Measurements from ENCODE around the gene THSD4.

THSD4 gene

DNA sequence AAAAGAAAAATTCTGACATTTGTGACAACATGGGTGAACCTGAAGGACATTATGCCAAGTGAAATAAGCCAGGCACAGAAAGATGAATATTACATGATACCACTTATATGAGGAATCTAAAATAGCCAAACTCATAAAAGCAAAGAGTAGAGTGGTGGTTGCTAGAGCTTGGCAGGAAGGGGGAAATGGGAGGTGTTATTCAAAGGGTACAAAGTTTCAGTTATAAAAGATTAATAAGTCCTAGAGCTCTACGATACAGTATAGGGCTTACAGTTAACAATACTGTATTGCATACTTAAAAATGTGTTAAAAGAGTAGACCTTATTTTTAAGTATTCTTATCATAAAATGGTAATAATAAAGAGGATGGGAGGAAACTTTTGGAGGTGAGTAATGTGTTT lies 583.5 kb downstream of the THSD4 start:
- no peak for TF ChIP-seq CTCF (IDR thresholded peaks at IDR 0.05; ENCODE audit: low read depth, low read length, missing control alignments)
- DNase-seq (ENCODE audit: extremely low read depth, low read depth) = no peak
- H3K4me3 ChIP-seq (replicated peaks; ENCODE audit: low read depth, low read length) = no peak overlapping the region

DNA sequence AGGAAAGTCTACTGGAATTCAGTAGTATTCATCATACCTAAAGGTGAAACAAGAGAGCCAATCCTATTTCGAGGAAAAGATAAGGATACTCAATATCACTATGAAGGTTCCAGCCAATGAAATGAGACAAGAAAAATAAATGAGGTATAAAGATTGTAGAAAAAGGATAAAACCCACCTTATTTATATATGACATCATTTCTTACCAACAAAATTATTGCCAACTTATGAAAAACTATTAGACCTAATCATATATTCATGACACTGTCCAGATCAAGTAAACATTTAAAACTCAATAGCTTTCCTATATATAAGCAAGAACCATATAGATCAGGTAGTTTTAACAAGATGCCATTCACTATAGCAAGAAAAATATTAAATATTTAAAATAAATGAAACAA lies 584.7 kb downstream of the THSD4 start:
- no peak for DNase-seq (ENCODE audit: extremely low read depth, low read depth)
- TF ChIP-seq CTCF (IDR thresholded peaks at IDR 0.05; ENCODE audit: low read depth, low read length, missing control alignments) = no peak
- H3K4me3 ChIP-seq (replicated peaks; ENCODE audit: low read depth, low read length) = no peak overlapping the region

GRCh38 chr15:71701808-71702207 lies 586.5 kb downstream of the THSD4 start:
- TF ChIP-seq CTCF (IDR thresholded peaks at IDR 0.05; ENCODE audit: low read depth, low read length, missing control alignments) = no peak
- H3K4me3 ChIP-seq (replicated peaks; ENCODE audit: low read depth, low read length) = no peak overlapping the region
- no peak for DNase-seq (ENCODE audit: extremely low read depth, low read depth)

DNA sequence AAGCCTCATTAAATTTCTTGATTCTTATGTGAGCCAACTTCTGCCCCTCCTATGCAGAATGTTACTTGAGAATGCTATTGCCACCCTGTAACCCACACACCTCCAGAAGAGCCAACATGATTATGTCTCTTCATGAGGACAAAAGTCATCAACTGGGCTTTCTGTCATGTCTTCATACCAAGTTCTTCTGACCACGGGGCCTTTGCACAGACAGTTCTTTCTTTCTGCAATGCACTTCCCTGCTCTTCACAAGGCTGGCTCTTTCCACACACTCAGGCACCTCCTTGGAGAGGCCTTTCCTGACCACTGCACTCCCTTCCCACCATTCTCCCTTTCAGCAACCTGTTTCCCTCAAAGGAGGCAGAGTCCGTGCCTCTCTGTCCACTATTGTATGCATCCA lies 587.2 kb downstream of the THSD4 start:
- no peak for DNase-seq (ENCODE audit: extremely low read depth, low read depth)
- no peak overlapping the region for H3K4me3 ChIP-seq (replicated peaks; ENCODE audit: low read depth, low read length)
- no peak for TF ChIP-seq CTCF (IDR thresholded peaks at IDR 0.05; ENCODE audit: low read depth, low read length, missing control alignments)

DNA sequence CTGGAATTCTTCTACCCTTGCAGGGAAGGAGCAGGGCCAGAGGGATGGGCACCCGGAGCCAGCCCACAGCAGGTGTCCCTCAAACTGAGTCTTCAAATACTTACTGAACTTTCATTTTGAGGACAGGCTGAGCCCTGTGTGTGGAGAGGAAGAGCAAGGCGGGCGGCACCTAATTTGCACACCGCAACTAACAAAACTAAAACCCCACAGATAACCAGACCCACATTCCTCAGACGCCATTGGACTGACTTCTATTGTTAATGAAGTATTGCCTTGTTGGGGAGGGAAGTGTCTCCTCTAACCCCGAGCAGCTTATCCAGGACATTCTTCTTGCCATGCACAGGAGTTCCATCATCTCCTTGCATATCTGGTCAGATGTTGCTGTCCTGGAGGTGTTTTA lies 589.9 kb downstream of the THSD4 start:
- no peak for TF ChIP-seq CTCF (IDR thresholded peaks at IDR 0.05; ENCODE audit: low read depth, low read length, missing control alignments)
- DNase-seq (ENCODE audit: extremely low read depth, low read depth) = no peak
- H3K4me3 ChIP-seq (replicated peaks; ENCODE audit: low read depth, low read length) = no peak overlapping the region

- no peak for TF ChIP-seq CTCF (IDR thresholded peaks at IDR 0.05; ENCODE audit: low read depth, low read length, missing control alignments)
- no peak overlapping the region for H3K4me3 ChIP-seq (replicated peaks; ENCODE audit: low read depth, low read length)
- no peak for DNase-seq (ENCODE audit: extremely low read depth, low read depth)
These were observed 591.4 kb downstream of the THSD4 start for GRCh38 chr15:71706461-71707229.
